GM12873 (cell line): ENCODE results near the gene MT1A.

Experiments
- TF ChIP-seq, protein P1 (sequence below): IDR thresholded peaks from 2 replicates; pipeline ENCODE4 v1.5.1; 2012; ENCODE audit warnings: low read depth, mild to moderate bottlenecking, moderate library complexity, low read length, control low read depth; ENCODE audit not compliant: insufficient read depth; ENCODE audit errors: missing control alignments

Gene MT1A

GRCh38 chr16:56607109-56607618, 31.3 kb upstream of the MT1A start:
- TF ChIP-seq, protein P1, sequence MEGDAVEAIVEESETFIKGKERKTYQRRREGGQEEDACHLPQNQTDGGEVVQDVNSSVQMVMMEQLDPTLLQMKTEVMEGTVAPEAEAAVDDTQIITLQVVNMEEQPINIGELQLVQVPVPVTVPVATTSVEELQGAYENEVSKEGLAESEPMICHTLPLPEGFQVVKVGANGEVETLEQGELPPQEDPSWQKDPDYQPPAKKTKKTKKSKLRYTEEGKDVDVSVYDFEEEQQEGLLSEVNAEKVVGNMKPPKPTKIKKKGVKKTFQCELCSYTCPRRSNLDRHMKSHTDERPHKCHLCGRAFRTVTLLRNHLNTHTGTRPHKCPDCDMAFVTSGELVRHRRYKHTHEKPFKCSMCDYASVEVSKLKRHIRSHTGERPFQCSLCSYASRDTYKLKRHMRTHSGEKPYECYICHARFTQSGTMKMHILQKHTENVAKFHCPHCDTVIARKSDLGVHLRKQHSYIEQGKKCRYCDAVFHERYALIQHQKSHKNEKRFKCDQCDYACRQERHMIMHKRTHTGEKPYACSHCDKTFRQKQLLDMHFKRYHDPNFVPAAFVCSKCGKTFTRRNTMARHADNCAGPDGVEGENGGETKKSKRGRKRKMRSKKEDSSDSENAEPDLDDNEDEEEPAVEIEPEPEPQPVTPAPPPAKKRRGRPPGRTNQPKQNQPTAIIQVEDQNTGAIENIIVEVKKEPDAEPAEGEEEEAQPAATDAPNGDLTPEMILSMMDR, result no peak

DNA sequence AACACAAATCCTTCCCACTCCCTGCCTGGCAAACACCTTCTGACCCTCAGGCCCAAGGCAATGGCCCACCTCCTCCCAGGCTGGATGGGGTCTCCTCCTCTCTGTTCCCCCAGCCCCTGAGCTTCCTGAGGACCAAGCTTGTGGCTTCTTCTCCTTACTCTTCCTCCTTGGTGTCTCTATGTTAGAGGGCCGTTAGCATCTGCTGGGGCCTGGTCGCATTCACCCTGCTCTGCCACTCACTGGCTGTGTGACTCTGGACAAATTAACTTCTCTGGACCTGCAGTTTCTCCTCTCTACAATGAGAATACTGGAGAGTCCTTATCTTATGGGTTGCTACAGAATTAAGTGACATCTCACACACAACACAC, 30.8 kb upstream of the MT1A start:
- TF ChIP-seq, protein P1, result no peak

DNA sequence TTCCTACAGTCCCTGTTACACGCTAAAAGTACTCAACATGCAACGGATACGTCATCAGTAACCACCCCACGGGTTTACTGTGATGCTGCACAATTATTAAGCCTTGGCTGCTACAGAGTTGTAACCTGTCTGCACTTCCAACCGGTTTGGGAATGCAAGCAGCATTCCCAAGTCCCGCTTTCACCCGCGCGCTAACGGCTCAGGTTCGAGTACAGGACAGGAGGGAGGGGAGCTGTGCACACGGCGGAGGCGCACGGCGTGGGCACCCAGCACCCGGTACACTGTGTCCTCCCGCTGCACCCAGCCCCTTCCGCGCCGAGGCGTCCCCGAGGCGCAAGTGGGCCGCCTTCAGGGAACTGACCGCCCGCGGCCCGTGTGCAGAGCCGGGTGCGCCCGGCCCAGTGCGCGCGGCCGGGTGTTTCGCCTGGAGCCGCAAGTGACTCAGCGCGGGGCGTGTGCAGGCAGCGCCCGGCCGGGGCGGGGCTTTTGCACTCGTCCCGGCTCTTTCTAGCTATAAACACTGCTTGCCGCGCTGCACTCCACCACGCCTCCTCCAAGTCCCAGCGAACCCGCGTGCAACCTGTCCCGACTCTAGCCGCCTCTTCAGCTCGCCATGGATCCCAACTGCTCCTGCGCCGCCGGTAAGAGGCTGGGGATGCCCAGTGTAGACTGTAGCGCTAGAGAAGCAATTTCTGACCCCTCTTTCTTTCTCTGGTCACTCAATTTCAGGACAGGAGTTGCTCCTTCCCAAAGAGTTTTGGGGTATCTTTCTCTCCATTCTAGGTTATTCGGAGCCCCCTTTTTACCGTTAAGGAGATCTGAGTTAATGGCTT, 30.2 kb upstream of the MT1A start, which contains the start of gene MT2A:
MT2A (plus strand) TSS at position 542 of the 833 bp plus-strand sequence; CDS start at position 614, 72 bp downstream.
- TF ChIP-seq, protein P1, result no peak

DNA sequence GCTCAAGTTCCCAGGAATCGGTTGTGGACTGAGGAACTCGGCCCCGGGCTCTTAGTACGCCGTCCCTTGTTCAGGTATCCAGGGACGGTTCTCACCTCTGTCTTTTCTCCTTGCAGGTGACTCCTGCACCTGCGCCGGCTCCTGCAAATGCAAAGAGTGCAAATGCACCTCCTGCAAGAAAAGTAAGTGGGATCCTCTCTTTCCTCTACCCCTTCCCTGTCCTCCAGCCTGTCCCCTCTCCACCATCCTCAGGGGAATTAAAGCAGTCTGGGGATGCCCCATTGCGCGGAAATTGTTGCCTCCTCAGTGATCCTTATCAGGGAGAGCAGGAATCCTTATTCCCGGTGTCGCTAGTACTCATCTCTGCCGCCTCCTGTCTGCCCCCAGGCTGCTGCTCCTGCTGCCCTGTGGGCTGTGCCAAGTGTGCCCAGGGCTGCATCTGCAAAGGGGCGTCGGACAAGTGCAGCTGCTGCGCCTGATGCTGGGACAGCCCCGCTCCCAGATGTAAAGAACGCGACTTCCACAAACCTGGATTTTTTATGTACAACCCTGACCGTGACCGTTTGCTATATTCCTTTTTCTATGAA, 29.5 kb upstream of the MT1A start:
- TF ChIP-seq, protein P1, result no peak

GRCh38 chr16:56609463-56609921, 29.0 kb upstream of the MT1A start:
- TF ChIP-seq, protein P1, result peak; percentile 1

- TF ChIP-seq, protein P1, result no peak
Measured at GRCh38 chr16:56610017-56610608, 28.4 kb upstream of the MT1A start.

DNA sequence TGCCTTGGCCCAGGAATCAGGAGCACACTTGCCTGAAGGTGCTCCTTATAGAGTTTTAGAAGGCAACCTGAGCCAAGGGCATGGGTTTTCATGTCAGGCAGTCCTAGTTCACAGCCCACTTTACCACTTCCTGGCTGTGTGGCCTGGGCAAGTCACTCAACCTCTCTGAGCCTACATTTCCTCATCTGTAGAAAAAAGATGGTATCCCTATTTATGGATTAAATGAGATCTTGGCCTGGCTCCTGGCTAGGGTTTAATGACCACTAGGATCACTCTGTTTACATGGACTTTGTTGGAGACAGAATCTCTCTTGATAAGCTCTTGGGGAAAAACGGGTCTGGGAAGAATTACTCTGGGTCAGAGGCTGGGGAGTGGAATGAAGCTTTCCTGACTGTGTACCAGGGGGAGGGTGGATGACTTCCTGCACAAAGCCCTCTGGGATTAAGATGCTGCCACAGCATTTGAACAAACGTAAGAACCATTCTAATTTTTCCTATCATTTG, 27.8 kb upstream of the MT1A start:
- TF ChIP-seq, protein P1, result no peak
